Caco-2 (cell line): Measurements from ENCODE around the gene STK11IP. TPM values are rescaled to one million over a fixed set of nuclear protein-coding genes. Genes with fewer than 3 reads are reported as not detected.

Source experiments
- BruUV-seq: library from RNA; stranded (reverse); fragments of 400-500 nt; replicated peaks from 2 replicates; lab custom pipeline; 2021; lab: Mats Ljungman, UMichigan
- CTCF ChIA-PET: fragments of 300-600 bp; sonication (Branson Sonifier 250); formaldehyde crosslinking; loops from one replicate; lab custom pipeline; 2022; ENCODE audit warnings: antibody characterized with exemption; lab: Charles Lee
- POLR2A ChIA-PET: fragments of 300-600 bp; sonication (Branson Sonifier 250); formaldehyde crosslinking; loops from one replicate; lab custom pipeline; 2022; ENCODE audit warnings: antibody characterized with exemption; lab: Charles Lee
- DNase-seq, 2 experiments: peaks; one replicate each; pipeline versions ENCODE4 v3.0.0 to v3.0.0-alpha.2; 2020 to 2022
- H3K27me3 ChIP-seq: replicated peaks from 2 replicates; pipeline ENCODE4 v1.6.0; 2011; ENCODE audit warnings: low read length; ENCODE audit not compliant: control insufficient read depth, insufficient read depth
- H3K36me3 ChIP-seq: 2 replicates; pipeline ENCODE4 v1.5.1; 2011; ENCODE audit warnings: low read length; ENCODE audit not compliant: control insufficient read depth, insufficient read depth
- H3K4me1 ChIP-seq: fragments of 250-450 bp; sonication (Bioruptor Pico); 2 replicates; pipeline ENCODE4 v1.5.1; 2020; ENCODE audit warnings: mild to moderate bottlenecking
- H3K4me3 ChIP-seq: 2 replicates; pipeline ENCODE4 v1.5.1; 2011; ENCODE audit warnings: low read depth, mild to moderate bottlenecking, control low read depth, low read length
- H3K9me3 ChIP-seq: fragments of 250-450 bp; sonication (Bioruptor Pico); 2 replicates; pipeline ENCODE4 v1.5.1; 2020; ENCODE audit warnings: mild to moderate bottlenecking, moderate library complexity
- H3K27ac Mint-ChIP-seq: one replicate; pipeline ENCODE4 v1.8.0; 2022; ENCODE audit warnings: mixed read lengths; ENCODE audit not compliant: unreplicated experiment
- H3K27me3 Mint-ChIP-seq: one replicate; pipeline ENCODE4 v1.8.0; 2022; ENCODE audit warnings: mixed read lengths; ENCODE audit not compliant: insufficient read depth, unreplicated experiment
- H3K36me3 Mint-ChIP-seq: one replicate; pipeline ENCODE4 v1.8.0; 2022; ENCODE audit warnings: mild to moderate bottlenecking, mixed read lengths; ENCODE audit not compliant: insufficient read depth, unreplicated experiment
- H3K4me1 Mint-ChIP-seq: one replicate; pipeline ENCODE4 v1.8.0; 2022; ENCODE audit warnings: low read depth, mixed read lengths; ENCODE audit not compliant: unreplicated experiment
- H3K4me3 Mint-ChIP-seq: one replicate; pipeline ENCODE4 v1.8.0; 2022; ENCODE audit warnings: mild to moderate bottlenecking, moderate library complexity, mixed read lengths; ENCODE audit not compliant: unreplicated experiment
- H3K9me3 Mint-ChIP-seq: one replicate; pipeline ENCODE4 v1.8.0; 2022; ENCODE audit warnings: mixed read lengths; ENCODE audit not compliant: unreplicated experiment
- intact Hi-C: fragments of 100-400 bp; cut with micrococcal nuclease; formaldehyde crosslinking; loops from one replicate; pipeline ENCODE4 v1.10.0; 2022; ENCODE audit not compliant: unreplicated experiment
- total RNA-seq: library from RNA; stranded (reverse); gene quantifications from 2 replicates; pipeline ENCODE4 v1.2.3, GENCODE V29; 2022
- TF ChIP-seq, protein P1 (sequence below), 2 experiments: fragments of 200-600 bp in 1 of 2; IDR thresholded peaks; 1 replicate in 1 of 2; 2 replicates in 1 of 2; pipeline versions ENCODE4 v1.5.1 to v1.8.0; 2011 to 2022; ENCODE audit warnings: antibody characterized with exemption in 1 of 2, control low read depth in 1 of 2, inconsistent platforms in 1 of 2, low read depth in 1 of 2, low read length in 1 of 2, mild to moderate bottlenecking in 1 of 2, moderate library complexity in 1 of 2; ENCODE audit not compliant: insufficient read depth in 1 of 2, severe bottlenecking in 1 of 2, unreplicated experiment in 1 of 2

The STK11IP gene
- total RNA-seq, 1 experiment from 2014 or later = 21.7 TPM

DNA sequence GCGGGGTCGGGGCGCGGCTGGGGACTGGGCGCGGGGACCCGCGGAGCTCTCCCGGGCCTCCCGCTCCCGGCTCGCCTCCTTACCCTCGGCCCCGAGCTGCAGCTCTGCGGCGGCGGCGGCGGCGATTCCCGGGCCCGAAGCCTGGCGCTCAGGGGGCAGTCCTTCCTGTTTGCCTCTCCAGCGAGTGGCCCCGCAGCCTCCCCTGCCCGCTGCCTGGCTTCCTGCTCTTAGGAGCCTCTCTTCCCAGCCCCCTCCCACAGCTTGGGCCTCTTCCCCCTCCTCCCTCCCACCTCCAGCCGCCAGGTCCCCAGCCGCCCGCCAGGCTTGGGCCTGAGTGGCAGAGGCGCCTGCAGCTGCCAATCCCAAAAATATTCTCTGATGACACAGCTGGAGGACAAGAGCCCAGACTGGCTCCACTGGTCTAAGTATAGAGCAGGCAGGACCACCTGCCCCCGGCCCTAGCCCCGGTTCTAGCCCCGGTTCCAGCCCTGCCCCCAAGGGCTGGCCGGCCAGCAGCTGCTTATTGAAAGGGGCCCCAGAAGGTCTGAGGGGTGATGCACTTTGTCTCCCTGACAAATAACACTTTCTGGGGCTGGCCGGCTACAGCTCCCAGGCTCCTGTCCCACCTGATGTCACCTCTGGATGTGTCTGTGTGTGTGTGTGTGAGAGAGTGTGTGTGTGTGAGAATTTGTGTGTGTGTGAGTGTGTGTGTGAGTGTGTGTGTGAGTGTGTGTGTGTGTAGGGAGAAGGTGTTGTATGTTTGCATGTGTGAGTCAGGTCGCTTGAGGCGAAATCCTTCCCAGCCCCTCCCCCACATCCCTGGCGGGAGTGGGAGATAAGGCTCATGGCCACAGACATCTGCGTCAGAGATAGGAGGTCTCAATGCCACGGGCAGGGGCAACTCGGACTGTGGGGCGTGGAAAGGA, 26.1 kb upstream of the STK11IP start, which contains the start of gene OBSL1:
OBSL1 (minus strand) TSS at position 229 of the 926 bp plus-strand sequence. CDS start 307 bp downstream, outside the sequence.
- peak within 1 kb of the TSS; percentile 42 for H3K27ac Mint-ChIP-seq
- intact Hi-C loops = loop anchor here (1.0 to 2.0 kb wide), 3 partner anchors 9 to 29 kb away; partner anchors contain the start of genes CHPF and STK11IP
- peak within 1 kb of the TSS; percentile 62 for H3K4me3 Mint-ChIP-seq
- no TSS peak for BruUV-seq
- DNase-seq = peak; percentile 90 to 92
- ChIA-PET POLR2A (interaction anchor here (0.8 to 1.6 kb wide), 5 partner anchors 11 to 71 kb away, joined by 3 to 12 read pairs (median 4); partner anchors contain the start of genes CHPF, STK11IP and TMEM198), CTCF (interaction anchor here (0.6 to 1.4 kb wide), 5 partner anchors 11 to 1575 kb away, joined by 3 to 19 read pairs (median 3); partner anchors contain the start of gene STK11IP)
- H3K4me1 ChIP-seq = peaks cover 22% of the 10 kb centered on the region
- H3K27me3 Mint-ChIP-seq = no peaks in the 10 kb centered on the region
- peaks cover 5% of the 10 kb centered on the region for H3K36me3 Mint-ChIP-seq
- H3K4me3 ChIP-seq = peak within 1 kb of the TSS; percentile 75
- no peaks in the 10 kb centered on the region for H3K27me3 ChIP-seq
- H3K36me3 ChIP-seq = no peaks in the 10 kb centered on the region
- TF ChIP-seq, protein P1, sequence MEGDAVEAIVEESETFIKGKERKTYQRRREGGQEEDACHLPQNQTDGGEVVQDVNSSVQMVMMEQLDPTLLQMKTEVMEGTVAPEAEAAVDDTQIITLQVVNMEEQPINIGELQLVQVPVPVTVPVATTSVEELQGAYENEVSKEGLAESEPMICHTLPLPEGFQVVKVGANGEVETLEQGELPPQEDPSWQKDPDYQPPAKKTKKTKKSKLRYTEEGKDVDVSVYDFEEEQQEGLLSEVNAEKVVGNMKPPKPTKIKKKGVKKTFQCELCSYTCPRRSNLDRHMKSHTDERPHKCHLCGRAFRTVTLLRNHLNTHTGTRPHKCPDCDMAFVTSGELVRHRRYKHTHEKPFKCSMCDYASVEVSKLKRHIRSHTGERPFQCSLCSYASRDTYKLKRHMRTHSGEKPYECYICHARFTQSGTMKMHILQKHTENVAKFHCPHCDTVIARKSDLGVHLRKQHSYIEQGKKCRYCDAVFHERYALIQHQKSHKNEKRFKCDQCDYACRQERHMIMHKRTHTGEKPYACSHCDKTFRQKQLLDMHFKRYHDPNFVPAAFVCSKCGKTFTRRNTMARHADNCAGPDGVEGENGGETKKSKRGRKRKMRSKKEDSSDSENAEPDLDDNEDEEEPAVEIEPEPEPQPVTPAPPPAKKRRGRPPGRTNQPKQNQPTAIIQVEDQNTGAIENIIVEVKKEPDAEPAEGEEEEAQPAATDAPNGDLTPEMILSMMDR (IDR thresholded peaks at IDR 0.05; ENCODE audit: insufficient read depth in 1 of 2, low read depth in 1 of 2, low read length in 1 of 2, severe bottlenecking in 1 of 2, unreplicated experiment in 1 of 2) = no peak
- peaks cover 17% of the 10 kb centered on the region for H3K4me1 Mint-ChIP-seq
- H3K9me3 Mint-ChIP-seq = no peaks in the 10 kb centered on the region
- no peaks in the 10 kb centered on the region for H3K9me3 ChIP-seq

DNA sequence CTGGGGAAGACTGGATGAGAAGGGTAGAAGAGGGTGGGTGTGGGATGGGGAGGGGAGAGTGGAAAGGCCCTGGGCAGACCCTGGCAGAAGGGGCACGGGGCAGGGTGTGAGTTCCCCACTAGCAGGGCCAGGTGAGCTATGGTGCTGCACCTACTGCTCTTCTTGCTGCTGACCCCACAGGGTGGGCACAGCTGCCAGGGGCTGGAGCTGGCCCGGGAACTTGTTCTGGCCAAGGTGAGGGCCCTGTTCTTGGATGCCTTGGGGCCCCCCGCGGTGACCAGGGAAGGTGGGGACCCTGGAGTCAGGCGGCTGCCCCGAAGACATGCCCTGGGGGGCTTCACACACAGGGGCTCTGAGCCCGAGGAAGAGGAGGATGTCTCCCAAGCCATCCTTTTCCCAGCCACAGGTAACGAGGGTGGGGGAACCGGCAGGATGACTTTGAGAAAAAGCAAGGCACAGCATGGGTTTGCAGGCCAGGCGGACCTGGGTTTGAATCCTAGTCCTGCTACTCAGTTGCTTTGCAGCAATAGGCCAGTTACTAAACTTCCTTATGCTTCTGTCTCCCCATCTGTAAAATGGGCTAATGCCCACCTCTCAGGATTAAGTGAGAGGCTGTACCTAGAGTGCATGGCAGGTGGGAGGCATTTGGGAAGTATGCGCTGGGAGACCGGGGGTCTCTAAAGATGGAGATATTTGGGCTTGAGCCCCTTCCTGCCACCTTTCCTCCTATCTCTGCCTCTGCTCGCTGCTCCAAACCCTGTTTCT, 25.2 kb upstream of the STK11IP start, which contains the start of gene INHA:
INHA (plus strand) TSS at position 74 of the 765 bp plus-strand sequence; CDS start at position 139, 65 bp downstream.
- H3K36me3 ChIP-seq = no peaks in the 10 kb centered on the region
- Mint-ChIP-seq H3K36me3 (peaks cover 5% of the 10 kb centered on the region), H3K4me3 (peak within 1 kb of the TSS; percentile 62), H3K27me3 (no peaks in the 10 kb centered on the region), H3K27ac (peak within 1 kb of the TSS; percentile 42), H3K4me1 (peaks cover 25% of the 10 kb centered on the region), H3K9me3 (no peaks in the 10 kb centered on the region)
- H3K4me1 ChIP-seq = peaks cover 28% of the 10 kb centered on the region
- H3K4me3 ChIP-seq = peak within 1 kb of the TSS; percentile 75
- POLR2A ChIA-PET = interaction anchor here (1.6 kb wide), 1 partner anchor 25 kb away, joined by 12 read pairs; the partner anchor contains the start of gene STK11IP
- CTCF ChIA-PET = no interaction called here
- intact Hi-C loops = loop anchor here (2.0 kb wide), 1 partner anchor 30 kb away; the partner anchor contains the start of gene CHPF
- no peaks in the 10 kb centered on the region for H3K27me3 ChIP-seq
- DNase-seq = no peak
- TF ChIP-seq, protein P1 (IDR thresholded peaks at IDR 0.05; ENCODE audit: insufficient read depth in 1 of 2, low read depth in 1 of 2, low read length in 1 of 2, severe bottlenecking in 1 of 2, unreplicated experiment in 1 of 2) = no peak
- TSS peak; percentile 46 for BruUV-seq
- no peaks in the 10 kb centered on the region for H3K9me3 ChIP-seq
